Central memory CD8-positive, alpha-beta T cell (primary cell): ENCODE data around the gene MAP2K5.

ENCODE experiments used
- ATAC-seq: fragments of 150-1000 bp; cut with Tn5 transposase; replicated peaks from 2 replicates; pipeline ENCODE4 v1.10.0; 2022; ENCODE audit warnings: mild to moderate bottlenecking, moderate FRiP score, moderate number of reproducible peaks; ENCODE audit not compliant: poor library complexity, severe bottlenecking; ENCODE audit errors: extremely low read depth
- DNase-seq, 2 donors: peaks; one replicate each; pipeline ENCODE4 v3.0.0; 2021; ENCODE audit warnings: low spot score in 2 of 2
- H3K27ac Mint-ChIP-seq: one replicate; pipeline ENCODE4 v1.8.0; 2022; ENCODE audit warnings: low read depth, mild to moderate bottlenecking, moderate library complexity, mixed read lengths
- H3K27me3 Mint-ChIP-seq: one replicate; pipeline ENCODE4 v1.8.0; 2022; ENCODE audit warnings: mixed read lengths
- H3K36me3 Mint-ChIP-seq: one replicate; pipeline ENCODE4 v1.8.0; 2022; ENCODE audit warnings: mild to moderate bottlenecking, moderate library complexity, mixed read lengths; ENCODE audit not compliant: insufficient read depth
- H3K4me1 Mint-ChIP-seq: one replicate; pipeline ENCODE4 v1.8.0; 2022; ENCODE audit warnings: mixed read lengths
- H3K4me3 Mint-ChIP-seq: one replicate; pipeline ENCODE4 v1.8.0; 2022; ENCODE audit warnings: mild to moderate bottlenecking, moderate library complexity, mixed read lengths
- H3K9me3 Mint-ChIP-seq: one replicate; pipeline ENCODE4 v1.8.0; 2022; ENCODE audit warnings: mixed read lengths

The MAP2K5 gene

DNA sequence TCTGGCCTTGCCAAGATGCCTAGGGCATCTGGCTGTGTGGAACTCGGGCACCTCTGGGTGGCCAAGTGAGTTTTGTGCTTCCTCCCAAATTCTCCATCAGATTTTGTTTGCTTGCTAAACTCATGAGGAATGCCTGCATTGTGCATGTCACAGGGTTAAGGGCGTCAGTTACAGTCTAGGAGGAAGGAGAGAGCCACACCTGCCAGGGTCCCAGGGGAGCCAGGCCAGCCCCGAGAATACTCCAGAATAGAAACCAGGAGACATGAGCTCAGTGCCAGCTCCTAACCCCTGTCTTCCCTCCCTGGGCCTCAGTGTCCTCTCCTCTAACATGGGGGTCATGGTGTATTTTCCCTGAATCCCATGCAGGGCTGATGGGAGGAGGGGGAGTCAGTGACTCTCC, 260.8 kb downstream of the MAP2K5 start:
- H3K27me3 Mint-ChIP-seq: no peaks in the 10 kb centered on the region
- no peaks in the 10 kb centered on the region for H3K9me3 Mint-ChIP-seq
- no peak for DNase-seq
- peaks cover 3% of the 10 kb centered on the region for H3K36me3 Mint-ChIP-seq
- no peak overlapping the region for H3K27ac Mint-ChIP-seq
- ATAC-seq: no peak
- H3K4me3 Mint-ChIP-seq: no peak overlapping the region
- H3K4me1 Mint-ChIP-seq: no peaks in the 10 kb centered on the region

DNA sequence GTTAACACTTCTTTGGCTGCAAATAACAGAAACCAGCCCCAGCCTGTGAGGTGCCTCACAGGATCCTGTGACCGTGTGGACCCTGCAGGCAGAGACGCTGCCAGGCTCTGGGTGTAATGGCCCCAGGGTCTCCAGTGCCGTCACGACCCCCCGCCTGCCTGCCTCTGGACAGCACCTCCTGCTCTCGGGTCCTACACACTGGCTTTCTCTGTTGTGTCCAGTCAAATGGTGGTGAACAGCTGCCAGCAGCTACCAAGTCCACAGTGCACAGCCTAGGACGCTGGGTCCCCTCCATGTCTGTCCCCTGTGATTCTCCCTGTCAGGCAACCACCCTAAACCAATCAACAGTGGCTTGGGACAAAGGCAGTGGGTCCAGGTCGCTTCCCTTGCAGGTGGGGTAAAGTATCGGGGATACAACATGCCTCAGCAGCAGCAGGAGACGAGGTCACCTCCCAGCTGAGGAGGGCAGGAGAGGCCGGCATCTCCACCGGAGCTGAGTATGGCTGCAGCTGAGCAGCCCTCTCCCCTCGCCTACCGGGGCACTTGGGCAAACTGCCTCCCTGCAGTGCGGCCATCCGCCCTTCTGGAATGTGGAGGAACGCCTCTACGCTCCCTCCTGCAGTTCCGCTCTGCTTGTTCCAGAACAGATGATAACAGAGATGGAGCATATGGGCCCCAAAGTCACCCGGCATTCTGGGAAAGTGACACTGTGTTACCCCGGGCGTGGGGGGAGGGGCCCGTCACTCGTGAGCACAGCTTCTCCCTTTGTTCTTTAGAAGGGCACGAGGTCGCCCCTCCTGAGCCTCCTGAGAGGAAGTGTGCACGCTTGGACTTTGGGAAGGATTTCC, 261.7 kb downstream of the MAP2K5 start:
- H3K4me1 Mint-ChIP-seq: no peaks in the 10 kb centered on the region
- no peaks in the 10 kb centered on the region for H3K27me3 Mint-ChIP-seq
- DNase-seq: no peak
- ATAC-seq: no peak
- H3K27ac Mint-ChIP-seq: peak overlapping the region; percentile 59
- no peaks in the 10 kb centered on the region for H3K9me3 Mint-ChIP-seq
- peaks cover 3% of the 10 kb centered on the region for H3K36me3 Mint-ChIP-seq
- H3K4me3 Mint-ChIP-seq: no peak overlapping the region

DNA sequence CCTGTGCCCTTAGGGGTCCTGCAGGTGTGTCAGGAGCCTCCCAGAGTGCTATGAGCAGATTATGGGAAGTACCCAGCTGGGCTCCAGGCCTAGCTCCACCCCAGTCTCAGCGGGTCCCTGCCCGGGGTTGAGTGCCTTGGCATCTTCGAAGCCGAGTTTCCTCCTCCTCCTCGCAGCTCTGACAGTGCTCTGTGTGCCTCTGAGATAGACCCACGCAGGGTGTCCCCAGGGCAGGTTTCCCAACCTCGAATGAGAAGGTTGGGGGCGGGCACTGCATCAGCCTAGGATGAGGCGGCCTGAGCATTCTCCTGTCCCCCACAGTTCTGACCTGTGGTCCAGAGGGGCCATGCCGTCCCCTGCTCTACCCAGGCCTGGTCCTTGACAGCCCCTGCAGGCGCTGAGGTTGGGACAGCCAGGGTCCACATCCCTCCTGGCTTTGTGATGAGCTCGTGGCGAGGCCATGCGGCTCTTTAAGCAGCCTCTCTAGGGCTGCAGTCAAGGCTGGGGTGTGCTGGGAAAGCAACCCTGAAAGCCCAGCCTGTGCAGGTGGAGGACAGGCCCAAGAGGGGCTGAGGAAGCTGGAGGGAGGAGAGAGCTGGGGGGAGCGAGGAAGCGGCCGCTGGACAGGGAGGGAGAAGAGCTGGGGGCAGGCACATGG, 262.6 kb downstream of the MAP2K5 start:
- H3K4me1 Mint-ChIP-seq: no peaks in the 10 kb centered on the region
- DNase-seq: no peak
- H3K4me3 Mint-ChIP-seq: no peak overlapping the region
- H3K36me3 Mint-ChIP-seq: peaks cover 3% of the 10 kb centered on the region
- ATAC-seq: no peak
- H3K9me3 Mint-ChIP-seq: no peaks in the 10 kb centered on the region
- H3K27ac Mint-ChIP-seq: no peak overlapping the region
- H3K27me3 Mint-ChIP-seq: no peaks in the 10 kb centered on the region

DNA sequence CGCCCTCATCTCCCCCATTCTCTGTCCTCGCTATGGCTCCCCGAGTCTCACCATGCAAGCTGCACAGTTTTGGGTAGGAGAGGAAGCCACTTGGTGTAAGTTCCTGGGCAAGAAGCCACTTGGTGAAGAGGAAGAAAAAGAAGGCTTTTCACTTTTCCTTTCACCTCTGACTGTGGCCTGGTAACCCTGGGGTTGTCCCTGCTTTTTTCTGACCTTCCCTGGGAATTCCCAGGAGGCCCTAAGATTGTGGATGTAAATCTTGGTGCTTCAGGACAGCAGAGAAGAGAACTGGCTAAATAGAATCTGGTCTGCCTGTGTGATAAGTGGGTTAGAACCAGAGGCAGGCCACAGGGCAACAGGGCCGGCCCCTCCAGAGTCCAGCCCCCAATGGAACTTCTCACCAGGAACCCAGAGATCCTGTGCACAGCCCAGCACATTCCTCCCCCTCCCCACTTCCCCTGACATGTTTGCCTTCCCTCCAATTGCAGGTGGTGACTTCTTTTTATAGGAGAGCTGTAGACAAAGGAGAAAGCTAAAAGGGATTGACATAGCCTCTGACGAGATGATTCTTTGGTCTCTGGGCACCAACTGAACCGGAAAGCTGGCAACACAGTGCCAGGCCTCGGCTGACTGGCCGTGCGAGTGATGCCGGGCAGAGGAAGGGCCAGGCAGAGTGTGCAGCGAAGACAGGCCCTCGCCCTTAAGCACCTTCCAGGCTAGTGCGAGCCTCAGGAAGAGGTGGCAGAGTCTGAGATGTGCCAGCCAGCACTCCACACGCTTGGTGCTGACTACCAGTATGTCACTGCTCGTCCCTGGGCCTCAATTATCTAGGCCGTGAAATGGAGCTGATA, 263.4 kb downstream of the MAP2K5 start:
- Mint-ChIP-seq H3K27ac (no peak overlapping the region), H3K4me3 (no peak overlapping the region), H3K9me3 (no peaks in the 10 kb centered on the region), H3K27me3 (no peaks in the 10 kb centered on the region), H3K36me3 (peaks cover 3% of the 10 kb centered on the region), H3K4me1 (no peaks in the 10 kb centered on the region)
- ATAC-seq (no peak), DNase-seq (no peak)

DNA sequence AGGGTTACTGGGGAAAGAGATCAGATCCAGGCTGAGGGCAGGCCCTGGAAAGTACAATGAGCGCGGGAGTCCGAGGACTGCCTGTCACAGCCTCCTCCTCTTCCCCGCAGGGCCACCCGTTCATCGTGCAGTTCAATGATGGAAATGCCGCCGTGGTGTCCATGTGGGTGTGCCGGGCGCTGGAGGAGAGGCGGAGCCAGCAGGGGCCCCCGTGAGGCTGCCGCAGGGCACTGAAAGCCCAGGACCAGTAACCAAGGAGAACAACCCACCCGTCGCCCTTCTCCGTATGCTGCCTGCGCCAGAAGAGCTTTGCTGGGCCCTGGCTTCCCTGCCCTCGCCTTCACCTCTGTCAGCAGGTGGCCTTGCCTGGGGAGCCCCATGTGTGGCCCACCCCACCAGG, 264.0 kb downstream of the MAP2K5 start:
- no peaks in the 10 kb centered on the region for H3K9me3 Mint-ChIP-seq
- H3K36me3 Mint-ChIP-seq: peaks cover 3% of the 10 kb centered on the region
- H3K27ac Mint-ChIP-seq: no peak overlapping the region
- ATAC-seq (no peak), DNase-seq (no peak)
- H3K27me3 Mint-ChIP-seq: no peaks in the 10 kb centered on the region
- H3K4me1 Mint-ChIP-seq: no peaks in the 10 kb centered on the region
- no peak overlapping the region for H3K4me3 Mint-ChIP-seq

DNA sequence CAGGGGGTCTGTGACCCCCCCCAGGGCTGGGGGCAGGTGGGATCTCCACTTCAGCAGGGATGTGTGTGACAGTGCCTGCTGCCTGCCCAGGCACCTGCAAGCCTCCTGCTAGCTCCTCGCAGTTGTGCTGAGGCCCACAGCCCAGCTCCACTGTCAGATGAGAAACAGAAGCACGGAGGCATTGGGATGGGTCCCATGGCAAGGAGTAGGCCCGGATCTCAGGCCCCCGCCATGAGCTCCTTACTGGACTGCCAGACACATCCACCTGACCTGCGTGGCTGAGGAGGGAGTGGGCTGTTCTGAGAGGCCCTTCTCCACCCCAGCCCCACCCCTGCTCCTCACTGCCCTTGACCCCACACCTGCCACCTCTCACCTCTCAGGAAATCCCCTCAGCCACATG, 264.6 kb downstream of the MAP2K5 start:
- Mint-ChIP-seq H3K27me3 (no peaks in the 10 kb centered on the region), H3K9me3 (no peaks in the 10 kb centered on the region), H3K36me3 (peaks cover 1% of the 10 kb centered on the region), H3K4me3 (no peak overlapping the region), H3K27ac (no peak overlapping the region), H3K4me1 (no peaks in the 10 kb centered on the region)
- DNase-seq (no peak), ATAC-seq (no peak)

DNA sequence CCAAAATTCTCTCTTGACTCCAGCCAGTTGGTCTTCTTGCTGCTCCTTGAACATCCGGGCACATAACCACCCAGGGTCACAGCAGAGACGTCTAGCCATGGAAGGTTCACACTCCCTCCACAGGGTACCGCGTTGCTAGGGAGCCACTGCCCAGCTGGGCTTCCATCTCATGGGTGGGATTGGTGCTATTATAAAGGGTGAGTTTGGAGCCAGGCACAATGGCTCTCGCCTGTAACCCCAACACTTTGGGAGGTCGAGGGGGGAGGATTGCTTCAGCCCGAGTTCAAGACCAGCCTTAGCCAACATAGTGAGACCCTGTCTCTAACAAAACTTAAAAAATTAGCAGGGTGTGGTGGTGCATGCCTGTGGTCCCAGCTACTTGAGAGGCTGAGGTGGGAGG, 265.3 kb downstream of the MAP2K5 start:
- no peak for DNase-seq
- no peak for ATAC-seq
- Mint-ChIP-seq H3K36me3 (no peaks in the 10 kb centered on the region), H3K9me3 (no peaks in the 10 kb centered on the region), H3K27ac (no peak overlapping the region), H3K4me3 (no peak overlapping the region), H3K4me1 (no peaks in the 10 kb centered on the region), H3K27me3 (no peaks in the 10 kb centered on the region)

DNA sequence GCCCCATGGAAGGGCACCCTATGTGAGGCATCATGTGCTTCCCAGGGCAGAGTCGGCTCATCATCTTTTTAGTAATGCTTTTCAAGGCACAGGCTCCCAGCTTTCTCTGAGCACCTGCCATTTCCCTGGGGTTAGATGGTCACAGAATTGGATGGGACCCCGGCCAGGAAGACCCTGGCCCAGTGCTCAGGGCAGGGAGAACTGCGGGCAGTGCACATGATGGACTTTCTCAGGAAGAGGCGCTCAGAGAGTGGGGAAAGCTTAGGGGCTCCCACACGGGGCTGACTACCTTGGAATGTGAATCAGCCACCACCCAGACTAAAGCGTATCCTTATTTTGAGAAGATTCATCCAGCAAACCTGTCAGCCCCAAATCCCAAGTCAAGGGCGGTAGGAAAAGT, 266.3 kb downstream of the MAP2K5 start:
- Mint-ChIP-seq H3K36me3 (peaks cover 2% of the 10 kb centered on the region), H3K4me3 (no peak overlapping the region), H3K27ac (peak overlapping the region; percentile 54), H3K9me3 (no peaks in the 10 kb centered on the region), H3K4me1 (no peaks in the 10 kb centered on the region), H3K27me3 (no peaks in the 10 kb centered on the region)
- DNase-seq: no peak
- ATAC-seq: no peak

DNA sequence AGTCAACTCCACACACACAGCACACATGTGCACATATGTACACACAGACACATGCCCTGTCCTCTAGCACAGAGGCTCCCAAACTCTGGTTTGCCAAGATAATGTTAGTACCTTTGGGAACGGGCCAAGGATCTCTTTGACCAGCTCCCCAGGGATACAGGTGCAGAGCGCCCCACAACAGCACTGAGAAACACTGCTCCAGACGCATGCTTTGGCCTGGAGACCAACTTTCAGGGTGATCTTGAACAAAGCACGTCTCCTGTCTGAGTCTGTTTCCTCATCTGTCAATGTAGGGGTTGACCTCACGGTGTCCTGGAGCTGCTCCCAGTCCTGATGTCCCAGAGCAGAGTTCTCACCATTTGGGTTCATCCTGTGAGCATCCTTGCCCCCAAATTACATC, 266.9 kb downstream of the MAP2K5 start:
- no peaks in the 10 kb centered on the region for H3K4me1 Mint-ChIP-seq
- H3K9me3 Mint-ChIP-seq: no peaks in the 10 kb centered on the region
- H3K27ac Mint-ChIP-seq: no peak overlapping the region
- peaks cover 2% of the 10 kb centered on the region for H3K36me3 Mint-ChIP-seq
- DNase-seq (no peak), ATAC-seq (no peak)
- H3K4me3 Mint-ChIP-seq: no peak overlapping the region
- H3K27me3 Mint-ChIP-seq: no peaks in the 10 kb centered on the region

DNA sequence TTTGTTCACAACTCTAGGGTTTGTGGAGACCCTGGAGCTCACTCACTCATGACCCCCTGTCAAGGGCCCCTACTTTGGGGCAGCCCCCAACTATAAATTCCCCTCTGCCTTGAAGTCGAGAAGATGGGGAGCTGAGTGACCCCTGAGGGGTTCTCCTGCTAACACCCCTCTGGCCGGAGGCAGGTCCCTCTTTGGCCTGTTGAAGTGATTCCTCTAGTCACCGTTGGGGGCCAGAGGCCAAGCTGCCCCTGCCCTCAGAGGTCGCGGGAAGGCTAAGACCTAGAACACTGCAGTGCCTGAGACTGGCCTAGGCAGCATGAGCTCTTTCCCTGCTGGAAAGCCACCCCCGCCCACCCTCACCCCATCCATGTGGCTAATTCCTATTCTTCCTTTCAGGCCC, 267.4 kb downstream of the MAP2K5 start:
- no peak for DNase-seq
- Mint-ChIP-seq H3K36me3 (peaks cover 2% of the 10 kb centered on the region), H3K9me3 (no peaks in the 10 kb centered on the region), H3K4me1 (no peaks in the 10 kb centered on the region), H3K4me3 (no peak overlapping the region), H3K27ac (no peak overlapping the region), H3K27me3 (no peaks in the 10 kb centered on the region)
- ATAC-seq: no peak

DNA sequence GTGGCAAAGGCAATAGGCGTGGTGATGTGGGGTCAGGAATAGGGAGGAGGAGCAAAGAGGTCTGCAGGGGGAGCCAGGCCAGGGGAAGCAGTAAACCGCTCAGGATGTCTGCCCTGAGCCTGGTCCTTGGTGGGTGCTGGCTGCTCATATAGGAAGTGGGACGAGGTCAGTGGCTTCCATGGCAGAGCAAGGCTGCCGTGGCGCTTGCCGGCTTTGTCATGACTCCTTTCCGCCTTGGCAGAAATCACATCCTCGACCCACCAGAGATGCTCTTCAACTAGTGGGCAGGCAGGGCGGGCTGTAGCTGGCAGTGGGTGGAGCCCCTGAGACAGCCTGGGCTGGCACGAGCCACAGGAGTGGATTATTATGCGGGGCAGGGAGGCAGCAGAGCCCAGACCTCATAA, 269.7 kb downstream of the MAP2K5 start:
- DNase-seq (no peak), ATAC-seq (no peak)
- H3K4me1 Mint-ChIP-seq: no peaks in the 10 kb centered on the region
- H3K4me3 Mint-ChIP-seq: no peak overlapping the region
- peaks cover 2% of the 10 kb centered on the region for H3K36me3 Mint-ChIP-seq
- no peaks in the 10 kb centered on the region for H3K9me3 Mint-ChIP-seq
- H3K27ac Mint-ChIP-seq: no peak overlapping the region
- peaks cover 12% of the 10 kb centered on the region for H3K27me3 Mint-ChIP-seq

DNA sequence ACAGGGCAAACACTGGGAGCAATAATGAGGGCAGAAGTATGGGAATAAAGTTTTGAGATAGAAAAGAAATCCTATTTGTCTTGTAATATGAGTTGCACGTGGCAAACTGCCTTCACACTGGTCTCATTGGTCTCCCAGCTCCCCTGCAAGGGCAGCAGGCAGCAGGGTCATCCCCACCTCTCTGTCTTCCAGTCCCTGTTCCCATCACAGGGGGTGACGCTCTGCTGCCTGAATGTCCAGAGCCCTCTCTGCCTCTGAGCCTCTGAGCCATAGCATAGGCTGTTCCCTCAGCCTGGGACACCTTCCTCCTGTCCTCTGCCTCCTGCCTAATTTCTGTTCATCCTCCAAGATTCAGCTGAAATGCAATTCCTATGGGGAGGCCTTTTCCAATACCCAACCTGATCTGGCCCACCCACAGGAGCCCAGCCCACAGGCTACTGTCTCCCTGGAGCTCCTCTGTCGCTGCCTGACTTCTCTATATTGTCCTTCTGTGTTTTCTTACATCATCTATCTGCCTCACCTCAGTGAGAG, 270.7 kb downstream of the MAP2K5 start:
- no peaks in the 10 kb centered on the region for H3K4me1 Mint-ChIP-seq
- H3K9me3 Mint-ChIP-seq: no peaks in the 10 kb centered on the region
- no peak for ATAC-seq
- DNase-seq: no peak
- H3K36me3 Mint-ChIP-seq: peaks cover 3% of the 10 kb centered on the region
- H3K27ac Mint-ChIP-seq: no peak overlapping the region
- no peak overlapping the region for H3K4me3 Mint-ChIP-seq
- H3K27me3 Mint-ChIP-seq: peaks cover 19% of the 10 kb centered on the region
